Lung (tissue), 12 donors: ENCODE data around the gene FOXO6. TPM values are rescaled to one million over a fixed set of nuclear protein-coding genes. Genes with fewer than 3 reads are reported as not detected.

Experiments
- ATAC-seq: fragments of 200-7000 bp; cut with Tn5 transposase; one replicate; pipeline ENCODE4 v1.9.1; 2020; ENCODE audit warnings: moderate number of reproducible peaks; ENCODE audit not compliant: insufficient read depth, low FRiP score
- DNase-seq, 3 donors: peaks; one replicate each; pipeline ENCODE4 v3.0.0-alpha.2; 2013 to 2017
- H3K27ac ChIP-seq, 2 donors: one replicate each; pipeline ENCODE4 v1.5.1; 2013; ENCODE audit warnings: mild to moderate bottlenecking in 2 of 2, moderate library complexity in 2 of 2, control low read depth in 1 of 2, inconsistent platforms in 1 of 2, low read depth in 1 of 2, low read length in 1 of 2
- H3K27me3 ChIP-seq, 3 donors: one replicate each; pipeline ENCODE4 v1.5.1; 2013; ENCODE audit warnings: low read length in 2 of 3; ENCODE audit not compliant: control insufficient read depth in 3 of 3, insufficient read depth in 3 of 3
- H3K36me3 ChIP-seq, 4 donors: one replicate each; pipeline ENCODE4 v1.5.1; 2013; ENCODE audit warnings: low read length in 4 of 4, mild to moderate bottlenecking in 1 of 4, moderate library complexity in 1 of 4; ENCODE audit not compliant: control insufficient read depth in 4 of 4, insufficient read depth in 4 of 4
- H3K4me1 ChIP-seq, 5 donors: one replicate each; pipeline ENCODE4 v1.5.1; 2013; ENCODE audit warnings: low read length in 5 of 5, mild to moderate bottlenecking in 2 of 5, moderate library complexity in 1 of 5; ENCODE audit not compliant: control insufficient read depth in 5 of 5, insufficient read depth in 5 of 5
- H3K4me3 ChIP-seq: one replicate; pipeline ENCODE4 v1.5.1; 2013; ENCODE audit warnings: mild to moderate bottlenecking, control low read depth, moderate library complexity
- H3K9ac ChIP-seq, 2 donors: one replicate each; pipeline ENCODE4 v1.5.1; 2013; ENCODE audit warnings: low read length in 2 of 2, control low read depth in 1 of 2; ENCODE audit not compliant: insufficient read depth in 1 of 2
- H3K9me3 ChIP-seq, 4 donors: one replicate each; pipeline ENCODE4 v1.5.1; 2013; ENCODE audit warnings: low read length in 3 of 4, mild to moderate bottlenecking in 1 of 4, moderate library complexity in 1 of 4; ENCODE audit not compliant: control insufficient read depth in 4 of 4, insufficient read depth in 3 of 4
- WGBS, 2 donors: extraction: QIAGEN DNeasy Blood & Tissue Kit; methylation state at CpG; one replicate each; pipeline ENCODE4 v1.1.7; 2013; 5-methylcytosine and 5-hydroxymethylcytosine counted together
- polyA plus RNA-seq, 2 donors: library from polyadenylated mRNA; stranded (reverse); fragments of 200-250 nt; gene quantifications; one replicate each; pipeline ENCODE4 v1.2.1, GENCODE V29; 2013
- total RNA-seq, 2 donors: library from RNA; depleted of rRNA in 1 of 2; stranded (reverse); fragments of >200 nt in 1 of 2; gene quantifications; one replicate each; pipeline ENCODE4 v1.2.1, GENCODE V29; 2014 to 2021
- TF ChIP-seq, protein P1 (sequence below): IDR thresholded peaks from 2 replicates; pipeline ENCODE4 v1.5.1; 2012; ENCODE audit warnings: mild to moderate bottlenecking; ENCODE audit errors: control extremely low read depth, extremely low read depth
- donor health status: control.
- donor health status: control.
- donor health status: Bipolar disorder and iron deficiency.
- donor health status: healthy.
- donor health status: DM: yes; HTN: yes; CAD: no.

Gene FOXO6
- total and polyA plus RNA-seq, 4 donors = 0.22 to 2.9 (median 0.86) TPM

DNA sequence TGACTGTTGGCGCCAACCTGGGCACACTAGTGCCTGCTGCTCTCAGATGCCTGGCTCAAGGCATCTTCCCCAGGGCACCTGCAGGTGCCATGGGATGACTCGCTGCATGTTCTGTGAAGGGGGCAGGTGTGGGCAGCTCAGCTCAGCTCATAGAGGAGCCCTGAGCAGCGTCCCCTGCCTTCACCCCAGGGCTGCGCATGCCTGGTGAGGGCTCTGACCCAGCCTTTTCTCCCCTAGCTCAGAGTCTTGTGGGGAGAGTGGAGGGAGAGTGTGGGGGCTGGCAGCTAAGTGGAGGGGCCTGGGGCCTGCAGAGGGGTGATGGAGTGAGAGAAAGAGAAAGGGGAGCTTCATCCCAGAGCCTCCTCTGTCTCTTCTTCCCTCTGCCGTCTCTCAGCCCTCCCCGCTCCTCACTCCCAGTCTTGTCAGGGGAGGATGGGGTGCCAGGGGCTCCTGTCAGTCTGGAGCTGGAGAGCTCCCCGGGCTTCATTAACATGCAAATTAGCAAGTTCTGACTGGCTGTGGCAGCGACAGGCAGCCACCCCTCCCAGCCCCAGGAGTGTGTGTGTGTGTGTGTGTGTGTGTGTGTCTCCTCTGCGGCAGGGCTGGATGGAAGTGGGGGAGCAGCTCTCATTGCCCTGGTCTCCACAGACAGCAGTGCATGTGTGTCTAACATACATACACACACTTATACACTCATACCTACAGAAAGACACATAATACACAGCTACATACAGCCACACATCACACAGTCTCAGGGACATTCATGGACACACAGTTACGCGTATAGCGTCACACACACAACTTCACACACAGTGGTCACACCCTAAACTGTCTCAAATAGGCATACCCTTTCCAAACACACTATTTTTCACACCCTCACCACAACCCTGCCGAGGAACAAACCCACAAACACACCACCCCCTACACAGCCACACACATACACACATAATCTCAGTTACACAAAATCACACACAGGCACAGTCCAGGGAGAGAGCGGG is 34.0 kb downstream of the FOXO6 start:
- DNase-seq = peak; percentile 54 to 71 (median 67)
- Histone ChIP-seq H3K4me3 (no peak overlapping the region), H3K27me3 (peaks cover 0 to 3% (median 0%) of the 10 kb centered on the region in 3 donors), H3K36me3 (no peaks in the 10 kb centered on the region), H3K9me3 (peaks cover 0 to 3% (median 0%) of the 10 kb centered on the region in 4 donors), H3K27ac (no peak overlapping the region), H3K4me1 (peaks cover 0 to 43% (median 6%) of the 10 kb centered on the region in 5 donors), H3K9ac (peak overlapping the region in 1 of 2 donors; percentile 46)
- TF ChIP-seq, protein P1, sequence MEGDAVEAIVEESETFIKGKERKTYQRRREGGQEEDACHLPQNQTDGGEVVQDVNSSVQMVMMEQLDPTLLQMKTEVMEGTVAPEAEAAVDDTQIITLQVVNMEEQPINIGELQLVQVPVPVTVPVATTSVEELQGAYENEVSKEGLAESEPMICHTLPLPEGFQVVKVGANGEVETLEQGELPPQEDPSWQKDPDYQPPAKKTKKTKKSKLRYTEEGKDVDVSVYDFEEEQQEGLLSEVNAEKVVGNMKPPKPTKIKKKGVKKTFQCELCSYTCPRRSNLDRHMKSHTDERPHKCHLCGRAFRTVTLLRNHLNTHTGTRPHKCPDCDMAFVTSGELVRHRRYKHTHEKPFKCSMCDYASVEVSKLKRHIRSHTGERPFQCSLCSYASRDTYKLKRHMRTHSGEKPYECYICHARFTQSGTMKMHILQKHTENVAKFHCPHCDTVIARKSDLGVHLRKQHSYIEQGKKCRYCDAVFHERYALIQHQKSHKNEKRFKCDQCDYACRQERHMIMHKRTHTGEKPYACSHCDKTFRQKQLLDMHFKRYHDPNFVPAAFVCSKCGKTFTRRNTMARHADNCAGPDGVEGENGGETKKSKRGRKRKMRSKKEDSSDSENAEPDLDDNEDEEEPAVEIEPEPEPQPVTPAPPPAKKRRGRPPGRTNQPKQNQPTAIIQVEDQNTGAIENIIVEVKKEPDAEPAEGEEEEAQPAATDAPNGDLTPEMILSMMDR = no peak
- 59 to 63% methylated on average over 11 to 14 of the region's 14 CpGs for WGBS, 2 donors
- ATAC-seq = no peak

DNA sequence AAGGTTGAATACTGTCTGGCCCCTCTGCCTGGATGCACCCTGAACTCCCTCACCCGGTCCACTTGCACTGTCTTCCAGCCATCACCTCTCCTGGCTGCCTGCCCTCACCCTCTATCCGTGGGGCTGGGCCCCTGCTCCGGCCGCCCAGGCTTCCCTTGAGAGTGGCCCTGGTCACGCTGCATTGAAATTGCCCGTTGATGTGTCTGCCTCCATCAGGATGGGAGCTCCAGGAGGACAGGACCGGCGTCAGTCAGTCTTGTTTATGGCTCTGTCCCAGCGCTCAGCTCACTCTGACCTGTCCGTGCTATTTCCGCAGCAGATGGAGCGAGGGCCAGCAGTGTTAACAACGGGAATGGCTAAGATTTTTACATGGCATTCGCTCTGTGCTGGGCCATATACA is 34.9 kb downstream of the FOXO6 start:
- peak; percentile 33 to 59 (median 34) for DNase-seq
- Histone ChIP-seq H3K27me3 (peaks cover 0 to 3% (median 0%) of the 10 kb centered on the region in 3 donors), H3K4me1 (peaks cover 0 to 43% (median 6%) of the 10 kb centered on the region in 5 donors), H3K4me3 (no peak overlapping the region), H3K9ac (no peak overlapping the region), H3K9me3 (peaks cover 0 to 9% (median 0%) of the 10 kb centered on the region in 4 donors), H3K27ac (no peak overlapping the region), H3K36me3 (no peaks in the 10 kb centered on the region)
- ATAC-seq = no peak
- 46 to 50% methylated on average over 14 of the region's 14 CpGs for WGBS, 2 donors
- TF ChIP-seq, protein P1 = no peak

DNA sequence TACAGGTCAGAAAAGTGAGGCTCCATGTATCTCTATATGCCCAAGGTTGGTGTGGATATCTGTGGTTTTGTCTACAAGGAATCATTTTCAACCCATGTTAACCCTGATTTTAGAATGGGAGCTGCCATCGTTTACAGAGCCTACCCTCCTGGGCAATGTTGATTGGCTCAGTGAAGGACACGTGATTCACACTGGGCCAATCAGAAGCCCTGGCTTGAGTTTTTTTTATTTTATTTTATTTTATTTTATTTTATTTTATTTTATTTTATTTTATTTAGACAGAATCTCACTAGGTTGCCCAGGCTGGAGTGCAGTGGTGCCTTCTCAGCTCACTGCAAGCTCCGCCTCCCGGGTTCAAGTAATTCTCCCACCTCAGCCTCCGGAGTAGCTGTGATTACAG is 35.8 kb downstream of the FOXO6 start:
- H3K27ac ChIP-seq = no peak overlapping the region
- no peaks in the 10 kb centered on the region for H3K36me3 ChIP-seq
- WGBS, 2 donors = 85 to 87% methylated on average over 5 of the region's 5 CpGs
- DNase-seq = no peak
- TF ChIP-seq, protein P1 = no peak
- H3K9me3 ChIP-seq = peaks cover 0 to 9% (median 0%) of the 10 kb centered on the region in 4 donors
- H3K9ac ChIP-seq = no peak overlapping the region
- no peak overlapping the region for H3K4me3 ChIP-seq
- peaks cover 0 to 43% (median 6%) of the 10 kb centered on the region in 5 donors for H3K4me1 ChIP-seq
- no peak for ATAC-seq
- H3K27me3 ChIP-seq = peaks cover 0 to 3% (median 0%) of the 10 kb centered on the region in 3 donors
